SK-N-SH treated with all-trans-retinoic acid at 6 μM for 48 hours (cell line): Measurements from ENCODE around the gene TBCEL.

ENCODE experiments used
- CREB5 ChIP-seq: fragments of 250-450 bp; sonication (Bioruptor Pico); IDR thresholded peaks from 2 replicates; pipeline ENCODE4 v1.5.1; 2020; ENCODE audit warnings: low read depth, mild to moderate bottlenecking, moderate library complexity
- ESRRG ChIP-seq: fragments of 250-450 bp; sonication (Bioruptor Pico); IDR thresholded peaks from 2 replicates; pipeline ENCODE4 v1.6.1; 2021; ENCODE audit warnings: mild to moderate bottlenecking
- ISL1 ChIP-seq: fragments of 250-450 bp; sonication (Bioruptor Pico); IDR thresholded peaks from 2 replicates; pipeline ENCODE4 v2.1.2; 2022; ENCODE audit warnings: mild to moderate bottlenecking, moderate library complexity
- PATZ1 ChIP-seq: fragments of 250-450 bp; sonication (Bioruptor Pico); IDR thresholded peaks from 2 replicates; pipeline ENCODE4 v1.8.0; 2020; ENCODE audit warnings: mild to moderate bottlenecking, moderate library complexity, borderline replicate concordance
- POU6F1 ChIP-seq: fragments of 250-450 bp; sonication (Bioruptor Pico); IDR thresholded peaks from 2 replicates; pipeline ENCODE4 v1.8.0; 2021; ENCODE audit warnings: low read depth, mild to moderate bottlenecking, moderate library complexity, borderline replicate concordance
- TCF4 ChIP-seq: fragments of 250-450 bp; sonication (Bioruptor Pico); IDR thresholded peaks from 2 replicates; pipeline ENCODE4 v1.8.0; 2021; ENCODE audit warnings: mild to moderate bottlenecking, moderate library complexity, borderline replicate concordance
- ZFP30 ChIP-seq: fragments of 450-650 bp; formaldehyde crosslinking; IDR thresholded peaks from 2 replicates; pipeline ENCODE4 v1.5.0; 2022; ENCODE audit warnings: mild to moderate bottlenecking, moderate library complexity
- ZNF565 ChIP-seq: fragments of 450-650 bp; formaldehyde crosslinking; conservative IDR thresholded peaks from 2 replicates; pipeline ENCODE4 v1.5.0; 2020; ENCODE audit warnings: low read depth, mild to moderate bottlenecking, moderate library complexity

- no peak for TF ChIP-seq ISL1 (CRISPR knock-in tag)
- TF ChIP-seq PATZ1 (CRISPR knock-in tag) = no peak
- TF ChIP-seq ZFP30 = no peak
- TF ChIP-seq CREB5 (CRISPR knock-in tag) = no peak
- TF ChIP-seq TCF4 (CRISPR knock-in tag) = no peak
- TF ChIP-seq ZNF565 (CRISPR knock-in tag) = no peak
- TF ChIP-seq ESRRG (CRISPR knock-in tag) = no peak
- TF ChIP-seq POU6F1 (CRISPR knock-in tag) = no peak
These were observed 93.9 kb downstream of the TBCEL start for GRCh38 chr11:121117788-121118187.
